Ascending aorta (tissue), 2 donors: ENCODE results near the gene HEXIM2. TPM values are rescaled to one million over a fixed set of nuclear protein-coding genes. Genes with fewer than 3 reads are reported as not detected.
A peak's percentile ranks its signal among the peaks of the same experiment; 100 is the strongest.

ENCODE experiments used
- DNase-seq, 2 donors: peaks; one replicate each; pipeline ENCODE4 v3.0.0-alpha.2; 2019; ENCODE audit warnings: low spot score in 2 of 2
- H3K27ac ChIP-seq, 2 donors: fragments of 200-600 bp; sonication (generic); one replicate each; pipeline ENCODE4 v1.5.1; 2016 to 2017; ENCODE audit warnings: mild to moderate bottlenecking in 1 of 2
- H3K27me3 ChIP-seq: fragments of 200-600 bp; sonication (generic); one replicate; pipeline ENCODE4 v1.5.1; 2017
- H3K36me3 ChIP-seq, 2 donors: fragments of 200-600 bp; sonication (generic); one replicate each; pipeline ENCODE4 v1.5.1; 2016
- H3K4me1 ChIP-seq, 2 donors: fragments of 200-600 bp; sonication (generic); one replicate each; pipeline ENCODE4 v1.5.1; 2016 to 2017; ENCODE audit warnings: mild to moderate bottlenecking in 1 of 2
- H3K4me3 ChIP-seq, 2 donors: fragments of 200-600 bp; sonication (generic); one replicate each; pipeline ENCODE4 v1.5.1; 2016 to 2017; ENCODE audit warnings: mild to moderate bottlenecking in 1 of 2
- H3K9me3 ChIP-seq, 2 donors: fragments of 200-600 bp; sonication (generic); one replicate each; pipeline ENCODE4 v1.5.1; 2016
- CTCF ChIP-seq, 3 experiments: fragments of 200-600 bp in 2 of 3; fragments of 450-650 bp in 1 of 3; sonication (generic) in 2 of 3; IDR thresholded peaks; one replicate each; pipeline ENCODE4 v1.5.1; 2016 to 2019; ENCODE audit warnings: antibody characterized with exemption in 3 of 3, mild to moderate bottlenecking in 1 of 3, moderate library complexity in 1 of 3
- intact Hi-C: fragments of 100-400 bp; cut with DNase I; formaldehyde crosslinking; loops from one replicate; pipeline ENCODE4 v1.15.1; 2023
- total RNA-seq: library from RNA; depleted of rRNA; stranded (reverse); fragments of >200 nt; gene quantifications from one replicate; pipeline ENCODE4 v1.1.0, GENCODE V29; 2016

HEXIM2 gene
- total RNA-seq, 1 donor from 2014 or later, result 1.4 TPM

GRCh38 chr17:45171338-45172231 is 9.9 kb downstream of the HEXIM2 start:
- no peaks in the 10 kb centered on the region for H3K9me3 ChIP-seq
- intact Hi-C loops, result loop anchor here (1.0 to 5.0 kb wide), 4 partner anchors 10 to 146 kb away; partner anchors contain the start of genes HEXIM1, HEXIM2 and MAP3K14
- no peaks in the 10 kb centered on the region for H3K27me3 ChIP-seq
- H3K4me3 ChIP-seq, result peak overlapping the region; percentile 59 to 68
- peak overlapping the region; percentile 95 for H3K27ac ChIP-seq
- H3K4me1 ChIP-seq, result peaks cover 3 to 26% of the 10 kb centered on the region in 2 donors
- DNase-seq, result peak in 1 of 2 donors; percentile 81
- H3K36me3 ChIP-seq, result no peaks in the 10 kb centered on the region
- no peak for TF ChIP-seq CTCF (IDR thresholded peaks at IDR 0.05)

GRCh38 chr17:45172232-45172540 is 10.5 kb downstream of the HEXIM2 start:
- H3K4me1 ChIP-seq, result peaks cover 3 to 28% of the 10 kb centered on the region in 2 donors

GRCh38 chr17:45172541-45173286 is 11.0 kb downstream of the HEXIM2 start:
- TF ChIP-seq CTCF (IDR thresholded peaks at IDR 0.05), result peak in 1 of 3 experiments; percentile 2
- Histone ChIP-seq H3K27me3 (no peaks in the 10 kb centered on the region), H3K9me3 (no peaks in the 10 kb centered on the region), H3K36me3 (no peaks in the 10 kb centered on the region), H3K4me1 (peaks cover 3 to 28% of the 10 kb centered on the region in 2 donors), H3K4me3 (peak overlapping the region; percentile 59 to 68), H3K27ac (peak overlapping the region; percentile 95)
- peak; percentile 29 to 93 for DNase-seq
- intact Hi-C loops, result loop anchor here (1.0 to 5.0 kb wide), 4 partner anchors 11 to 145 kb away; partner anchors contain the start of genes HEXIM1, HEXIM2 and MAP3K14

More at GRCh38 chr17:45172232-45172540, 10.5 kb downstream of the HEXIM2 start:
- intact Hi-C loops, result loop anchor here (1.0 to 5.0 kb wide), 4 partner anchors 11 to 145 kb away; partner anchors contain the start of genes HEXIM1, HEXIM2 and MAP3K14
- DNase-seq, result no peak
- no peaks in the 10 kb centered on the region for H3K9me3 ChIP-seq
- H3K27ac ChIP-seq, result peak overlapping the region; percentile 95
- no peaks in the 10 kb centered on the region for H3K36me3 ChIP-seq
- H3K27me3 ChIP-seq, result no peaks in the 10 kb centered on the region
- H3K4me3 ChIP-seq, result peak overlapping the region; percentile 59 to 68
- TF ChIP-seq CTCF (IDR thresholded peaks at IDR 0.05), result no peak

- intact Hi-C loops, result loop anchor here (1.0 kb wide), 1 partner anchor 22 kb away; no protein-coding TSS in a partner anchor
- Histone ChIP-seq H3K4me3 (no peak overlapping the region), H3K9me3 (no peaks in the 10 kb centered on the region), H3K4me1 (peaks cover 3 to 21% of the 10 kb centered on the region in 2 donors), H3K36me3 (no peaks in the 10 kb centered on the region), H3K27me3 (no peaks in the 10 kb centered on the region), H3K27ac (peak overlapping the region; percentile 64 to 74)
- TF ChIP-seq CTCF (IDR thresholded peaks at IDR 0.05), result no peak
- DNase-seq, result no peak
Measured at GRCh38 chr17:45175759-45176115, 14.1 kb downstream of the HEXIM2 start.

GRCh38 chr17:45177563-45177962 is 15.9 kb downstream of the HEXIM2 start:
- H3K27me3 ChIP-seq, result no peaks in the 10 kb centered on the region
- no peak overlapping the region for H3K4me3 ChIP-seq
- intact Hi-C loops, result no loop called here
- no peaks in the 10 kb centered on the region for H3K36me3 ChIP-seq
- H3K27ac ChIP-seq, result peak overlapping the region in 1 of 2 donors; percentile 61
- H3K9me3 ChIP-seq, result no peaks in the 10 kb centered on the region
- DNase-seq, result no peak
- peaks cover 0 to 15% of the 10 kb centered on the region in 2 donors for H3K4me1 ChIP-seq
- TF ChIP-seq CTCF (IDR thresholded peaks at IDR 0.05), result no peak
